ENCODE results near the gene WDR35. TPM values are rescaled to one million over a fixed set of nuclear protein-coding genes. Genes with fewer than 3 reads are reported as not detected.
A peak's percentile ranks its signal among the peaks of the same experiment; 100 is the strongest.

Gene WDR35
- total RNA-seq, 3 donors from 2014 or later = 12.5 to 18.7 (median 17.7) TPM

- peaks cover 0 to 5% of the 10 kb centered on the region in 2 donors for H3K4me1 ChIP-seq
- H3K4me3 ChIP-seq = peak overlapping the region in 1 of 3 donors; percentile 79
- no peak for DNase-seq (ENCODE audit: low spot score in 2 of 2)
- H3K27ac ChIP-seq = no peak overlapping the region
- no peak for TF ChIP-seq POLR2A (IDR thresholded peaks at IDR 0.05)
- TF ChIP-seq CTCF (IDR thresholded peaks at IDR 0.05) = no peak
- TF ChIP-seq POLR2AphosphoS5 (IDR thresholded peaks at IDR 0.05) = no peak
- H3K27me3 ChIP-seq = no peaks in the 10 kb centered on the region
- H3K36me3 ChIP-seq = no peaks in the 10 kb centered on the region
- H3K9me3 ChIP-seq = no peaks in the 10 kb centered on the region
- intact Hi-C loops (cut with DNase I; ENCODE audit: low total_unique reads) = loop anchor here (10.0 kb wide), 1 partner anchor 83 kb away; no protein-coding TSS in a partner anchor
These were observed 21.5 kb upstream of the WDR35 start for GRCh38 chr2:20011276-20012031.

DNA sequence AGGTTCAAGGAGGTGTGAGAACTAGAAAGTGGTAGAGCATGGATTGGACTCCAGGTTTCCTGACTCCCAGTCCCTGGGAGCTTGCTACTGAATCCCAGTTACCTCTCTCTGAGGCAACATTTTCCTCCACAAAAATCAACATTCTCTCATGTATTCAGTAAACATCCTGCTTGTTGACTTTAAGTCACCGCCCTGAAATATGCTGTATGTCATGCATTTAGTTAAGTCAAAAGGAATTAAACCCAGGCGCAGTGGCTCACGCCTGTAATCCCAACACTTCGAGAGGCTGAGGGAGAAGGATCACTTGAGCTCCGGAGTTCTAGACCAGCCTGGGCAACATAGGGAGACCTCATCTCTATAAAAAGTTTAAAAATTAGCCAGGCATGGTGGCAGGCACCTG lies 18.8 kb upstream of the WDR35 start:
- intact Hi-C loops (cut with DNase I; ENCODE audit: low total_unique reads) = no loop called here
- Histone ChIP-seq H3K4me1 (peaks cover 0 to 5% of the 10 kb centered on the region in 2 donors), H3K27ac (no peak overlapping the region), H3K9me3 (no peaks in the 10 kb centered on the region), H3K27me3 (no peaks in the 10 kb centered on the region), H3K36me3 (no peaks in the 10 kb centered on the region), H3K4me3 (no peak overlapping the region)
- TF ChIP-seq POLR2AphosphoS5 (IDR thresholded peaks at IDR 0.05) = no peak
- TF ChIP-seq CTCF (IDR thresholded peaks at IDR 0.05) = no peak
- TF ChIP-seq POLR2A (IDR thresholded peaks at IDR 0.05) = no peak
- DNase-seq (ENCODE audit: low spot score in 2 of 2) = no peak

DNA sequence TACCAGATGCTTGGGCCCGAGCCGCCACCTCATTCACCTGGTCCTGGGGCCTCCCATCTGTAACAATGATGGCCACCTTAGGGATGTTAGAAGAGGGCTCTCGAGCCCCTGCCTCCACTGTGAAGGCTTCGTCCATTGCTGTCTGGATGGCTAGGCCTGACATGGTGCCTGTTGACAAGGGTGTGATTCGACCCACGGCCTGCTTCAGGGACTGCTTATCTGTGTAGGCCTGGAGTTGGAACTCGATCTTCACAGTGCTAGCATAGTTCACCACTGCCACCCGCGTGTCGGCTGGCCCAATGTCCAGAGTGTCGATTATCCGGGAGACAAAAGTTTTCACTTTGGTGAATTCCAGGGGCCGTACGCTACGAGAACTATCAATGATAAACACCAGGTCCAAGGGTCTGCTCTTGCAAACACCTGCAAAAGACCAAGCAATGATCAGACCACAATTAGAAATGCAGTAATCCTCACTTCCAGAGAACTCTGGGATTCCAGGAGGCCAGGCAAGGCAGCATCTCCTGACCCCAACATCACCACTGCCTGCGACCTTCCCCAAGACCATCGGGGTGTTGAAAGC lies 16.1 kb upstream of the WDR35 start:
- TF ChIP-seq POLR2A (IDR thresholded peaks at IDR 0.05) (no peak), POLR2AphosphoS5 (IDR thresholded peaks at IDR 0.05) (no peak), CTCF (IDR thresholded peaks at IDR 0.05) (no peak)
- no peak for DNase-seq (ENCODE audit: low spot score in 2 of 2)
- Histone ChIP-seq H3K4me1 (no peaks in the 10 kb centered on the region), H3K4me3 (no peak overlapping the region), H3K27me3 (no peaks in the 10 kb centered on the region), H3K9me3 (no peaks in the 10 kb centered on the region), H3K36me3 (no peaks in the 10 kb centered on the region), H3K27ac (no peak overlapping the region)
- intact Hi-C loops (cut with DNase I; ENCODE audit: low total_unique reads) = no loop called here

DNA sequence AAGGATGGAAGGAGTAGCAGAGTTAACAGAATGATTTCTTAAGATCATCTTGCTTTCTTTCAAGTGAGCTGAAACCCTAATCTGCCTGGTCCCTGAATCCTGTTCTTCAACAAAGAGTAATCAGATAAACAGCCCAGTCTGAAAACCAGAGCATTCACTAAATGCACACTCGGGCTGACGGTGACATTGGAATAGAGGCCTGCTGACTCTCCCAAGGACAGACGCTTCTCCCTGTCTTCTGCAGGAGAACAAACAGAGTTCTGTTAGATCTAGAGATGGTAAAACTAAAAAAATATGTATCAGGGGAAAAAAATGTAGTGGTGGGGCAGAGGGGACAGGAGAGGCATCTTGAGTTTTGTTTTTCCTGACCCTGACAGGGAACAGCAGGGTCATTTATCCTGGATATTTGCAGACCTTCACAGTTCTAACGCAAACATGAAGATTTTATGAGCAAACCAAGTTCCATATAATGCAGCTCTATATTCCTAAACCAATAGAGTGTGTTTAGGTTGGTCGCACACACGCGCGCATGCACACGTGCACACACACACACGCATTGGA lies 15.2 kb upstream of the WDR35 start:
- H3K27ac ChIP-seq = no peak overlapping the region
- no peaks in the 10 kb centered on the region for H3K36me3 ChIP-seq
- H3K4me1 ChIP-seq = no peaks in the 10 kb centered on the region
- no peak overlapping the region for H3K4me3 ChIP-seq
- no peaks in the 10 kb centered on the region for H3K9me3 ChIP-seq
- intact Hi-C loops (cut with DNase I; ENCODE audit: low total_unique reads) = no loop called here
- H3K27me3 ChIP-seq = no peaks in the 10 kb centered on the region
- no peak for TF ChIP-seq POLR2A (IDR thresholded peaks at IDR 0.05)
- TF ChIP-seq CTCF (IDR thresholded peaks at IDR 0.05) = no peak
- no peak for TF ChIP-seq POLR2AphosphoS5 (IDR thresholded peaks at IDR 0.05)
- no peak for DNase-seq (ENCODE audit: low spot score in 2 of 2)

- no peak overlapping the region for H3K4me3 ChIP-seq
- intact Hi-C loops (cut with DNase I; ENCODE audit: low total_unique reads) = no loop called here
- no peak for DNase-seq (ENCODE audit: low spot score in 2 of 2)
- no peaks in the 10 kb centered on the region for H3K4me1 ChIP-seq
- H3K9me3 ChIP-seq = no peaks in the 10 kb centered on the region
- no peak overlapping the region for H3K27ac ChIP-seq
- no peaks in the 10 kb centered on the region for H3K36me3 ChIP-seq
- no peaks in the 10 kb centered on the region for H3K27me3 ChIP-seq
- TF ChIP-seq POLR2A (IDR thresholded peaks at IDR 0.05) = no peak
- no peak for TF ChIP-seq POLR2AphosphoS5 (IDR thresholded peaks at IDR 0.05)
- TF ChIP-seq CTCF (IDR thresholded peaks at IDR 0.05) = no peak
These were observed 11.5 kb upstream of the WDR35 start for GRCh38 chr2:20001361-20001863.

Data from breast epithelium (tissue), 4 donors.